ENCODE measurements around the gene FAM227B.

DNA sequence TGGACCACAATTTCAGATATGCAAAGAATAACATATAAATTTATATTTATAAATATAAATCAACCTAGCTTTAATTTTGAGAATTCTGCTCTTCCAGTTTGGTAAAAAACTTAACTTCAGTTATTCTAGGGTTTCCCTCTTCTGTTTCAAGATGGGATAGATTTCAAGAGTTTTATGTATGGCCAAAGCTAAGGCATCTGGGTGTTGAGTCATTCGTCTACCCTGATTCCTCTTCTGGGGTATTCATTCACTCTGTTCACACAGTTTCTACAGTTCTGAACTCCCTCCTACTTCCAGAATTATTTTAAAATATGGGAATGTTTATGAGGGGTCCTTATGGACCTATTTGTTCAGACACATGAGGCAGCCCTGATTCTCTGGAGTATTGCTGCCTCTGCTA, 201.8 kb downstream of the FAM227B start:
- TF ChIP-seq, protein P1, sequence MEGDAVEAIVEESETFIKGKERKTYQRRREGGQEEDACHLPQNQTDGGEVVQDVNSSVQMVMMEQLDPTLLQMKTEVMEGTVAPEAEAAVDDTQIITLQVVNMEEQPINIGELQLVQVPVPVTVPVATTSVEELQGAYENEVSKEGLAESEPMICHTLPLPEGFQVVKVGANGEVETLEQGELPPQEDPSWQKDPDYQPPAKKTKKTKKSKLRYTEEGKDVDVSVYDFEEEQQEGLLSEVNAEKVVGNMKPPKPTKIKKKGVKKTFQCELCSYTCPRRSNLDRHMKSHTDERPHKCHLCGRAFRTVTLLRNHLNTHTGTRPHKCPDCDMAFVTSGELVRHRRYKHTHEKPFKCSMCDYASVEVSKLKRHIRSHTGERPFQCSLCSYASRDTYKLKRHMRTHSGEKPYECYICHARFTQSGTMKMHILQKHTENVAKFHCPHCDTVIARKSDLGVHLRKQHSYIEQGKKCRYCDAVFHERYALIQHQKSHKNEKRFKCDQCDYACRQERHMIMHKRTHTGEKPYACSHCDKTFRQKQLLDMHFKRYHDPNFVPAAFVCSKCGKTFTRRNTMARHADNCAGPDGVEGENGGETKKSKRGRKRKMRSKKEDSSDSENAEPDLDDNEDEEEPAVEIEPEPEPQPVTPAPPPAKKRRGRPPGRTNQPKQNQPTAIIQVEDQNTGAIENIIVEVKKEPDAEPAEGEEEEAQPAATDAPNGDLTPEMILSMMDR (IDR thresholded peaks at IDR 0.05) = no peak
- TF ChIP-seq POLR2A (IDR thresholded peaks at IDR 0.05) (no peak), POLR2AphosphoS5 (IDR thresholded peaks at IDR 0.05) (no peak), EP300 (IDR thresholded peaks at IDR 0.05; ENCODE audit: low read depth) (no peak)
